ENCODE results near the gene KEAP1. TPM values are rescaled to one million over a fixed set of nuclear protein-coding genes. Genes with fewer than 3 reads are reported as not detected.

Gene KEAP1
- total and polyA plus RNA-seq, 2 of the 13 experiments (the other 11 are each of a cell fraction or from before 2014, with no cell fraction given) = 56.7 to 72.9 TPM

- TF ChIP-seq HMGXB4 (CRISPR knock-in tag; IDR thresholded peaks at IDR 0.05; ENCODE audit: borderline replicate concordance in 1 of 2, low read depth in 1 of 2) = peak; percentile 37 to 79
- TF ChIP-seq BRCA1 (CRISPR knock-in tag; IDR thresholded peaks at IDR 0.05) = no peak
- TF ChIP-seq MED13 (CRISPR knock-in tag; IDR thresholded peaks at IDR 0.05) = peak; percentile 65; the same call in 1 of the 2 replicates
- TF ChIP-seq PRDM10 (CRISPR knock-in tag; IDR thresholded peaks at IDR 0.05; ENCODE audit: low read depth) = peak; percentile 83
- peak; percentile 80; the same call in 1 of the 2 replicates for TF ChIP-seq KLF6 (CRISPR knock-in tag; IDR thresholded peaks at IDR 0.05)
- no peak for TF ChIP-seq GLMP (CRISPR knock-in tag; IDR thresholded peaks at IDR 0.05; ENCODE audit: borderline replicate concordance)
- TF ChIP-seq HCFC1 (IDR thresholded peaks at IDR 0.05; ENCODE audit: low read depth, low read length) = peak; percentile 35; the same call in 1 of the 2 replicates
- TF ChIP-seq ZNF737 (CRISPR knock-in tag; IDR thresholded peaks at IDR 0.05; ENCODE audit: borderline replicate concordance) = no peak
- no peak for TF ChIP-seq HIVEP1 (CRISPR knock-in tag; IDR thresholded peaks at IDR 0.05)
- TF ChIP-seq ZMYM4 (CRISPR knock-in tag; IDR thresholded peaks at IDR 0.05) = peak; percentile 48; the same call in 1 of the 2 replicates
- peak; percentile 26; the same call in 1 of the 2 replicates for TF ChIP-seq KMT2B (CRISPR knock-in tag; IDR thresholded peaks at IDR 0.05)
- TF ChIP-seq ZNF414 (CRISPR knock-in tag; IDR thresholded peaks at IDR 0.05) = no peak
- TF ChIP-seq ZBTB25 (CRISPR knock-in tag; IDR thresholded peaks at IDR 0.05) = peak; percentile 25; the same call in 1 of the 2 replicates
- peak; percentile 74 for TF ChIP-seq ZNF687 (CRISPR knock-in tag; IDR thresholded peaks at IDR 0.05)
Observed at GRCh38 chr19:10502524-10503001, 593 bp downstream of the KEAP1 start (continued).

Data from HepG2 (cell line).